Measurements from ENCODE around the gene HSPG2. TPM values are rescaled to one million over a fixed set of nuclear protein-coding genes. Genes with fewer than 3 reads are reported as not detected.
"Not testable (repeated sequence)": the region's sequence is repeated elsewhere in the genome, so short reads cannot be mapped to it uniquely, and the experiment has no call there.

Gene HSPG2
- total RNA-seq (1 to 10 TPM; 4.4 to 9.3 (median 7.9) TPM), total RNA-seq (1.1 to 25.2 (median 7.9) reads per million in 29 experiments)
- total RNA-seq (2013), result 2.4 TPM

- Histone ChIP-seq H3K27me3 (replicated peaks in 1 of 2; ENCODE audit: control insufficient read depth in 2 of 2, extremely low read depth in 1 of 2, insufficient read depth in 2 of 2, low read length in 1 of 2) (peaks cover 0 to 47% of the 10 kb centered on the region in 2 experiments), H3K4me3 (ENCODE audit: control insufficient read depth in 1 of 2, extremely low read depth in 1 of 2, low read length in 1 of 2) (peak within 1 kb of the TSS; percentile 48 to 57), H3K27ac (ENCODE audit: low read length) (no peak within 1 kb of the TSS), H3K9me3 (no peaks in the 10 kb centered on the region), H3K36me3 (ENCODE audit: control insufficient read depth in 2 of 2, extremely low read depth in 1 of 2, insufficient read depth in 1 of 2, low read length in 1 of 2) (no peaks in the 10 kb centered on the region), H3K4me1 (ENCODE audit: control insufficient read depth in 1 of 2, extremely low read depth in 1 of 2, insufficient read depth in 2 of 2, low read length in 2 of 2) (peaks cover 4 to 25% of the 10 kb centered on the region in 2 experiments)
- Mint-ChIP-seq H3K4me3 (peak within 1 kb of the TSS; percentile 84 to 85 (median 85)), H3K36me3 (no peaks in the 10 kb centered on the region), H3K4me1 (peaks cover 17 to 24% (median 23%) of the 10 kb centered on the region in 3 donors), H3K9me3 (no peaks in the 10 kb centered on the region), H3K27me3 (peaks cover 0 to 4% of the 10 kb centered on the region in 2 donors), H3K27ac (peak within 1 kb of the TSS; percentile 19 to 62)
- ATAC-seq (replicated peaks in 1 of 4) (peak in 1 of 4 experiments; percentile 28), DNase-seq (no peak)
- ChIA-PET POLR2A (no interaction called here), CTCF (no interaction called here)
- 3% methylated on average over 7 of the region's 52 CpGs for WGBS (ENCODE audit: insufficient coverage)
Measured at GRCh38 chr1:21937034-21937371, at the start of gene HSPG2. HSPG2 (minus strand) TSS chr1:21937310; CDS start chr1:21937217, 93 bp downstream.

GRCh38 chr1:21986386-21986785, 49.3 kb upstream of the HSPG2 start:
- 75% methylated on average over 3 of the region's 12 CpGs for WGBS (ENCODE audit: insufficient coverage)
- H3K4me3 Mint-ChIP-seq; H3K36me3 ChIP-seq (ENCODE audit: control insufficient read depth in 2 of 2, extremely low read depth in 1 of 2, insufficient read depth in 1 of 2, low read length in 1 of 2); H3K4me1 ChIP-seq (ENCODE audit: control insufficient read depth in 1 of 2, extremely low read depth in 1 of 2, insufficient read depth in 2 of 2, low read length in 2 of 2); H3K27ac ChIP-seq (ENCODE audit: low read length); H3K4me3 ChIP-seq (ENCODE audit: control insufficient read depth in 1 of 2, extremely low read depth in 1 of 2, low read length in 1 of 2); H3K9me3 Mint-ChIP-seq; H3K27me3 ChIP-seq (replicated peaks in 1 of 2; ENCODE audit: control insufficient read depth in 2 of 2, extremely low read depth in 1 of 2, insufficient read depth in 2 of 2, low read length in 1 of 2); H3K4me1 Mint-ChIP-seq; H3K27me3 Mint-ChIP-seq; DNase-seq; ATAC-seq (replicated peaks in 1 of 4); POLR2A ChIA-PET; H3K9me3 ChIP-seq; H3K36me3 Mint-ChIP-seq; H3K27ac Mint-ChIP-seq: not testable (repeated sequence)
- CTCF ChIA-PET, result interaction anchor here in 1 of 2 donors (0.6 kb wide), 1 partner anchor 34 kb away, joined by 7 read pairs; no protein-coding TSS in a partner anchor

GRCh38 chr1:21985893-21986292, 48.8 kb upstream of the HSPG2 start:
- WGBS (ENCODE audit: insufficient coverage), result 90% methylated on average over 2 of the region's 5 CpGs
- H3K4me3 Mint-ChIP-seq; POLR2A ChIA-PET; H3K9me3 Mint-ChIP-seq; H3K27ac Mint-ChIP-seq; H3K4me1 Mint-ChIP-seq; H3K36me3 ChIP-seq (ENCODE audit: control insufficient read depth in 2 of 2, extremely low read depth in 1 of 2, insufficient read depth in 1 of 2, low read length in 1 of 2); H3K27ac ChIP-seq (ENCODE audit: low read length); H3K36me3 Mint-ChIP-seq; H3K27me3 ChIP-seq (replicated peaks in 1 of 2; ENCODE audit: control insufficient read depth in 2 of 2, extremely low read depth in 1 of 2, insufficient read depth in 2 of 2, low read length in 1 of 2); H3K9me3 ChIP-seq; DNase-seq; H3K4me3 ChIP-seq (ENCODE audit: control insufficient read depth in 1 of 2, extremely low read depth in 1 of 2, low read length in 1 of 2); H3K27me3 Mint-ChIP-seq; H3K4me1 ChIP-seq (ENCODE audit: control insufficient read depth in 1 of 2, extremely low read depth in 1 of 2, insufficient read depth in 2 of 2, low read length in 2 of 2); ATAC-seq (replicated peaks in 1 of 4): not testable (repeated sequence)
- CTCF ChIA-PET, result interaction anchor here in 1 of 2 donors (0.6 kb wide), 1 partner anchor 35 kb away, joined by 7 read pairs; no protein-coding TSS in a partner anchor

- H3K4me1 ChIP-seq (ENCODE audit: control insufficient read depth in 1 of 2, extremely low read depth in 1 of 2, insufficient read depth in 2 of 2, low read length in 2 of 2); H3K36me3 ChIP-seq (ENCODE audit: control insufficient read depth in 2 of 2, extremely low read depth in 1 of 2, insufficient read depth in 1 of 2, low read length in 1 of 2); H3K4me1 Mint-ChIP-seq; CTCF ChIA-PET; DNase-seq; H3K27ac Mint-ChIP-seq; H3K9me3 ChIP-seq; H3K36me3 Mint-ChIP-seq; ATAC-seq (replicated peaks in 1 of 4); H3K27ac ChIP-seq (ENCODE audit: low read length); H3K9me3 Mint-ChIP-seq; H3K4me3 Mint-ChIP-seq; H3K4me3 ChIP-seq (ENCODE audit: control insufficient read depth in 1 of 2, extremely low read depth in 1 of 2, low read length in 1 of 2); H3K27me3 Mint-ChIP-seq; H3K27me3 ChIP-seq (replicated peaks in 1 of 2; ENCODE audit: control insufficient read depth in 2 of 2, extremely low read depth in 1 of 2, insufficient read depth in 2 of 2, low read length in 1 of 2); POLR2A ChIA-PET: not testable (repeated sequence)
- WGBS (ENCODE audit: insufficient coverage), result no CpG with 5 or more reads among the region's 15 CpGs
Measured at GRCh38 chr1:21983539-21983938, 46.4 kb upstream of the HSPG2 start.

- H3K9me3 Mint-ChIP-seq; DNase-seq; H3K36me3 ChIP-seq (ENCODE audit: control insufficient read depth in 2 of 2, extremely low read depth in 1 of 2, insufficient read depth in 1 of 2, low read length in 1 of 2); CTCF ChIA-PET; H3K27ac ChIP-seq (ENCODE audit: low read length); H3K4me3 ChIP-seq (ENCODE audit: control insufficient read depth in 1 of 2, extremely low read depth in 1 of 2, low read length in 1 of 2); H3K27me3 Mint-ChIP-seq; H3K36me3 Mint-ChIP-seq; H3K4me1 ChIP-seq (ENCODE audit: control insufficient read depth in 1 of 2, extremely low read depth in 1 of 2, insufficient read depth in 2 of 2, low read length in 2 of 2); H3K27me3 ChIP-seq (replicated peaks in 1 of 2; ENCODE audit: control insufficient read depth in 2 of 2, extremely low read depth in 1 of 2, insufficient read depth in 2 of 2, low read length in 1 of 2); ATAC-seq (replicated peaks in 1 of 4); H3K4me3 Mint-ChIP-seq; POLR2A ChIA-PET; H3K27ac Mint-ChIP-seq; H3K9me3 ChIP-seq; H3K4me1 Mint-ChIP-seq: not testable (repeated sequence)
- WGBS (ENCODE audit: insufficient coverage), result 60% methylated on average over 1 of the region's 6 CpGs
Measured at GRCh38 chr1:21982122-21982521, 45.0 kb upstream of the HSPG2 start.

- H3K36me3 ChIP-seq (ENCODE audit: control insufficient read depth in 2 of 2, extremely low read depth in 1 of 2, insufficient read depth in 1 of 2, low read length in 1 of 2); H3K27ac ChIP-seq (ENCODE audit: low read length); H3K27me3 ChIP-seq (replicated peaks in 1 of 2; ENCODE audit: control insufficient read depth in 2 of 2, extremely low read depth in 1 of 2, insufficient read depth in 2 of 2, low read length in 1 of 2); H3K4me1 ChIP-seq (ENCODE audit: control insufficient read depth in 1 of 2, extremely low read depth in 1 of 2, insufficient read depth in 2 of 2, low read length in 2 of 2); H3K27me3 Mint-ChIP-seq; H3K27ac Mint-ChIP-seq; POLR2A ChIA-PET; H3K4me3 ChIP-seq (ENCODE audit: control insufficient read depth in 1 of 2, extremely low read depth in 1 of 2, low read length in 1 of 2); H3K36me3 Mint-ChIP-seq; ATAC-seq (replicated peaks in 1 of 4); CTCF ChIA-PET; H3K9me3 Mint-ChIP-seq; H3K4me1 Mint-ChIP-seq; H3K4me3 Mint-ChIP-seq; DNase-seq; H3K9me3 ChIP-seq: not testable (repeated sequence)
- 100% methylated on average over 1 of the region's 4 CpGs for WGBS (ENCODE audit: insufficient coverage)
Measured at GRCh38 chr1:21981253-21981652, 44.1 kb upstream of the HSPG2 start.

All from T-cell (primary cell).